HFFc6 (cell line): ENCODE data around the gene ZBED4. TPM values are rescaled to one million over a fixed set of nuclear protein-coding genes. Genes with fewer than 3 reads are reported as not detected.
A peak's percentile ranks its signal among the peaks of the same experiment; 100 is the strongest.

Experiments used
- DNase-seq: peaks from one replicate; pipeline ENCODE4 v3.0.0-alpha.2; 2018
- H3K27ac Mint-ChIP-seq: 2 replicates; pipeline ENCODE4 v1.8.0; 2020; ENCODE audit warnings: mild to moderate bottlenecking, mixed read lengths
- H3K27me3 Mint-ChIP-seq: 2 replicates; pipeline ENCODE4 v1.8.0; 2021; ENCODE audit warnings: mild to moderate bottlenecking, moderate library complexity, mixed read lengths; ENCODE audit not compliant: insufficient read depth
- H3K36me3 Mint-ChIP-seq: 2 replicates; pipeline ENCODE4 v1.8.0; 2021; ENCODE audit warnings: low read depth, mixed read lengths
- H3K4me1 Mint-ChIP-seq: 2 replicates; pipeline ENCODE4 v1.8.0; 2020; ENCODE audit warnings: low read depth, mixed read lengths
- H3K4me3 Mint-ChIP-seq: 2 replicates; pipeline ENCODE4 v1.8.0; 2020; ENCODE audit warnings: mild to moderate bottlenecking, moderate library complexity, mixed read lengths
- H3K9me3 Mint-ChIP-seq: 2 replicates; pipeline ENCODE4 v1.8.0; 2020; ENCODE audit warnings: mild to moderate bottlenecking, mixed read lengths
- CTCF ChIP-seq: fragments of 200-600 bp; sonication (generic); IDR thresholded peaks from 2 replicates; pipeline ENCODE4 v1.5.0; 2021; ENCODE audit warnings: antibody characterized with exemption, mild to moderate bottlenecking
- total RNA-seq, 6 experiments: library from RNA; stranded (reverse); fragmentation: NEBNext Ultra II Directional; extraction: Animal tissue kit (Norgen Biotek cat#: 25700); gene quantifications; 2 replicates in 1 of 6; 3 replicates in 5 of 6; pipeline ENCODE4 v1.2.3, GENCODE V29; 2021

ZBED4 gene
- total RNA-seq, 6 experiments from 2014 or later, result 7.9 to 10.9 (median 9.0) TPM

GRCh38 chr22:49928555-49929210 lies 75.0 kb downstream of the ZBED4 start:
- no peak overlapping the region for H3K4me3 Mint-ChIP-seq
- H3K36me3 Mint-ChIP-seq, result peaks cover 5% of the 10 kb centered on the region; the same call in 1 of the 2 replicates
- no peak overlapping the region for H3K27ac Mint-ChIP-seq
- H3K4me1 Mint-ChIP-seq, result peaks cover 7% of the 10 kb centered on the region
- peaks cover 1% of the 10 kb centered on the region for H3K27me3 Mint-ChIP-seq
- no peak for DNase-seq
- H3K9me3 Mint-ChIP-seq, result no peaks in the 10 kb centered on the region
- TF ChIP-seq CTCF, result no peak

GRCh38 chr22:49929211-49929979 lies 75.8 kb downstream of the ZBED4 start:
- Mint-ChIP-seq H3K4me1 (peaks cover 7% of the 10 kb centered on the region), H3K27me3 (peaks cover 1% of the 10 kb centered on the region), H3K4me3 (no peak overlapping the region), H3K36me3 (peaks cover 5% of the 10 kb centered on the region; the same call in 1 of the 2 replicates), H3K9me3 (no peaks in the 10 kb centered on the region), H3K27ac (no peak overlapping the region)
- peak; percentile 95 for TF ChIP-seq CTCF
- DNase-seq, result no peak

- H3K27ac Mint-ChIP-seq, result no peak overlapping the region
- H3K9me3 Mint-ChIP-seq, result no peaks in the 10 kb centered on the region
- peaks cover 4% of the 10 kb centered on the region; the same call in 1 of the 2 replicates for H3K36me3 Mint-ChIP-seq
- peaks cover 7% of the 10 kb centered on the region for H3K4me1 Mint-ChIP-seq
- TF ChIP-seq CTCF, result no peak
- DNase-seq, result no peak
- peaks cover 1% of the 10 kb centered on the region for H3K27me3 Mint-ChIP-seq
- no peak overlapping the region for H3K4me3 Mint-ChIP-seq
Measured at GRCh38 chr22:49929994-49930575, 76.4 kb downstream of the ZBED4 start.

DNA sequence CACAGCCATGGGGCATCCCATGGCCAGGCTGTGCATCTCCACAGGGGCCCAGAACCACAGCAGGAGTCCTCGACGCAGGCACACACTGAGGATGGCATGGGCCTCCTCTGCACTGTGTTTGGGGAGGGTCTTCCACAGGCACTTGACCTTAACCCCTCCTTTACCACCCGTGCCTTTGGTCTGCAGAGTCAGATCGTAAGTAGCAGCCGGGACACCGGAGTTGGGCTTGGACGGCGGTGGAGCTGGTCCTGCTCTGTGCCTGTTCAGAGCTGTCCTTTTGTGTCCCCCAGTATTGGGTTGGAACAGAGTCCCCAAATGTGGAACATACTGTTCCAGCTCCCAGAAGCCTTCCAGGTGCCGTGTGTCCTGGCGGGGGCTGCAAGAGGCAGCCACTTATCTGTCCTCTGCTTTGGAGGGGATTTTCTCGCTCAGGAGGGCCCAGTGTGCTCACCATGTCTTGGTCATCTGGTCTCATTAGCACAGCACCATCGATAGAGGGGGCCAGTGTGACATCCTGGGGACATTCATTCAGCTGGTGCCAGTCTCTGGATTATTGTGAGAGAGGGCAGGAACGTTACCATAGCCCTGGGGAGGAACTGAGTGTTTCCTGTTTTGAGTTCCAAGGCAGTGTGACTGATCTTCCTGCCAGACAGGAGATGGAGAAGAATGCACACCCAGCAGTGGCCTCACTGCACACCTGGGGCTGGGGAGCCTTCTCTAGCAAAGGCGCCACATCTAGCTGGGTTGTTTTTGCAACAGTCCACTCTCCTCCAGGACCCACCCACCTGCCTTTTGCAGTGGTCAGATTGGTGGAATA lies 77.2 kb downstream of the ZBED4 start:
- Mint-ChIP-seq H3K36me3 (no peaks in the 10 kb centered on the region), H3K4me3 (no peak overlapping the region), H3K27ac (no peak overlapping the region), H3K4me1 (peaks cover 7% of the 10 kb centered on the region), H3K9me3 (no peaks in the 10 kb centered on the region), H3K27me3 (peaks cover 1% of the 10 kb centered on the region; the same call in 1 of the 2 replicates)
- TF ChIP-seq CTCF, result peak; percentile 71
- peak; percentile 66 for DNase-seq
